Cerebellar cortex (tissue), 1 donor: ENCODE results near the gene CREB5.

Source experiments
- DNase-seq: peaks from one replicate; pipeline ENCODE4 v3.0.0-alpha.2; 2015; ENCODE audit warnings: low spot score

The CREB5 gene

GRCh38 chr7:28856656-28857055, 444.3 kb downstream of the CREB5 start:
- DNase-seq: no peak

GRCh38 chr7:28858206-28858605, 445.9 kb downstream of the CREB5 start:
- DNase-seq: no peak

GRCh38 chr7:28858895-28859294, 446.6 kb downstream of the CREB5 start:
- DNase-seq: no peak

- DNase-seq: no peak
Observed at GRCh38 chr7:28861825-28862224, 449.5 kb downstream of the CREB5 start.

- no peak for DNase-seq
Observed at GRCh38 chr7:28862595-28863272, 450.4 kb downstream of the CREB5 start.

GRCh38 chr7:28865601-28866144, 453.4 kb downstream of the CREB5 start:
- DNase-seq: no peak

GRCh38 chr7:28868712-28869111, 456.4 kb downstream of the CREB5 start:
- no peak for DNase-seq

- no peak for DNase-seq
Observed at GRCh38 chr7:28871077-28871476, 458.8 kb downstream of the CREB5 start.

- no peak for DNase-seq
Observed at GRCh38 chr7:28871631-28872030, 459.3 kb downstream of the CREB5 start.

GRCh38 chr7:28872226-28872625, 459.9 kb downstream of the CREB5 start:
- DNase-seq: no peak

- no peak for DNase-seq
Observed at GRCh38 chr7:28873365-28873764, 461.0 kb downstream of the CREB5 start.

GRCh38 chr7:28874001-28874400, 461.7 kb downstream of the CREB5 start:
- no peak for DNase-seq
